Hematopoietic multipotent progenitor cell (in vitro differentiated cells): ENCODE data around the gene FOXD4L5. TPM values are rescaled to one million over a fixed set of nuclear protein-coding genes. Genes with fewer than 3 reads are reported as not detected.
"Not testable (repeated sequence)": the region's sequence is repeated elsewhere in the genome, so short reads cannot be mapped to it uniquely, and the experiment has no call there.

ENCODE experiments used
- DNase-seq, 3 donors: peaks; one replicate each; pipeline ENCODE4 v3.0.0-alpha.2; 2011 to 2015; ENCODE audit warnings: low read depth in 2 of 3, low spot score in 2 of 3
- small RNA-seq: library from RNA; depleted of rRNA; stranded (forward); fragments of <200 nt; gene quantifications from one replicate; pipeline ENCODE3, GENCODE V24; 2012
- total RNA-seq: library from RNA; depleted of rRNA; stranded (reverse); fragments of >200 nt; gene quantifications from one replicate; pipeline ENCODE4 v1.2.3, GENCODE V29; 2012

FOXD4L5 gene
- total RNA-seq, result under 0.01 TPM

GRCh38 chr9:65285109-65285508 is at the start of gene FOXD4L5:
Gene FOXD4L5, minus strand, starts transcription at chr9:65285209. Its CDS starts 832 bp downstream, at chr9:65284377.
- not testable (repeated sequence) for DNase-seq

- not testable (repeated sequence) for DNase-seq
These were observed 1.1 kb downstream of the FOXD4L5 start for GRCh38 chr9:65283943-65284342.

- not testable (repeated sequence) for DNase-seq
These were observed 2.0 kb downstream of the FOXD4L5 start for GRCh38 chr9:65282976-65283375.

Small RNAs within 50 kb of the gene (small RNA-seq; reads per million reads assigned to genes)
- gene IGKV1OR9-1, result not detected
